A673 (cell line): Measurements from ENCODE around the gene SPEM3.

Experiments used
- EZH2 ChIP-seq: fragments of 200-600 bp; sonication (generic); IDR thresholded peaks from 2 replicates; pipeline ENCODE4 v1.6.1; 2017; ENCODE audit warnings: borderline replicate concordance, low read depth, mild to moderate bottlenecking, mixed read lengths, antibody characterized with exemption, low read length; ENCODE audit not compliant: poor library complexity, severe bottlenecking
- TF ChIP-seq, protein P1 (sequence below): fragments of 300-800, 200-600 bp; sonication (generic); conservative IDR thresholded peaks from 2 replicates; pipeline ENCODE4 v1.5.1; 2017; ENCODE audit warnings: low read depth, mild to moderate bottlenecking, antibody characterized with exemption, low read length, moderate library complexity, mixed read lengths

DNA sequence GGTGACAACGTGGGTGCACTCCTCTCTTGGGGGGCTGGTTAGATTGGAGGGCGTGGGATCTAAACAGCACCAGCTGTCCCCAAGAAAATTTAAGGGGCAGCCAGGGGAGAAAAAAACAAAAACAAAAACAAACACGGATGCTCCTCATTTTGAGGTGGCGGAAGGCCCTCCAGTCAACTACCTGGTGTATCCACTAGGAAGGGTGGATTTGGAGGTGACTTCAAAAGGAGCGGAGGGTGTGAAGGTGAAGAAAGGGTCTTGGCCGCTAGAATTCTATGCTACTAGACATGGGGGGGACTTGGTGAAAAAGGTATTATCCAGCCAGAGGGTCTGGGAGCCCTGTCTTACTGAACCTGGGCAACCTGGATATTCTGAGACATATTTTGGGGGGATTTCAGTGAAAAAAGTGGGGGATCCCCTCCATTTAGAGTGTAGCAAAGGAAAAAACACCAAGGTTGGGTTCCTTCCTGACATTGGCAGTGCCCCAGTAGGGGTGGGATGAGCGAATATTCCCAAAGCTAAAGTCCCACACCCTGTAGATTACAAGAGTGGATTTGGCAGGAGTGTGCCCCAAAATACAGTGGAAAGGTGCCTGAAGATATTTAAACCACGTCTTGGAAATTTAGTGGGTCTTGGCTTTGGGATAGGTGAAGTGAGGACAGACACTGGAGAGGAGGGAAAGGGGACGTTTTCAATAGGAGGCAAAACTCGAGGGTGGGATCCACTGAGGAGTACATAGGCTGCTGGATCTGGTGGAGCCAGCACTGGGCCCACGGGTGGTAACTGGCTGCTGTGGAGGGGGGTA lies 10.2 kb downstream of the SPEM3 start:
- TF ChIP-seq, protein P1, sequence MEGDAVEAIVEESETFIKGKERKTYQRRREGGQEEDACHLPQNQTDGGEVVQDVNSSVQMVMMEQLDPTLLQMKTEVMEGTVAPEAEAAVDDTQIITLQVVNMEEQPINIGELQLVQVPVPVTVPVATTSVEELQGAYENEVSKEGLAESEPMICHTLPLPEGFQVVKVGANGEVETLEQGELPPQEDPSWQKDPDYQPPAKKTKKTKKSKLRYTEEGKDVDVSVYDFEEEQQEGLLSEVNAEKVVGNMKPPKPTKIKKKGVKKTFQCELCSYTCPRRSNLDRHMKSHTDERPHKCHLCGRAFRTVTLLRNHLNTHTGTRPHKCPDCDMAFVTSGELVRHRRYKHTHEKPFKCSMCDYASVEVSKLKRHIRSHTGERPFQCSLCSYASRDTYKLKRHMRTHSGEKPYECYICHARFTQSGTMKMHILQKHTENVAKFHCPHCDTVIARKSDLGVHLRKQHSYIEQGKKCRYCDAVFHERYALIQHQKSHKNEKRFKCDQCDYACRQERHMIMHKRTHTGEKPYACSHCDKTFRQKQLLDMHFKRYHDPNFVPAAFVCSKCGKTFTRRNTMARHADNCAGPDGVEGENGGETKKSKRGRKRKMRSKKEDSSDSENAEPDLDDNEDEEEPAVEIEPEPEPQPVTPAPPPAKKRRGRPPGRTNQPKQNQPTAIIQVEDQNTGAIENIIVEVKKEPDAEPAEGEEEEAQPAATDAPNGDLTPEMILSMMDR, result no peak
- TF ChIP-seq EZH2, result no peak
